Erythroblast (primary cell): ENCODE data around the gene EXD2.

Experiments used
- DNase-seq, 2 experiments: peaks; one replicate each; lab custom pipeline; 2025; lab: John Stamatoyannopoulos, UW
- GATA1 ChIP-seq: IDR thresholded peaks from 2 replicates; pipeline ENCODE4 v1.6.1; 2011; ENCODE audit warnings: low read depth, mild to moderate bottlenecking, control low read depth, low read length, moderate library complexity
- POLR2A ChIP-seq: IDR thresholded peaks from 2 replicates; pipeline ENCODE4 v1.6.1; 2011; ENCODE audit warnings: mild to moderate bottlenecking, low read length

Gene EXD2

DNA sequence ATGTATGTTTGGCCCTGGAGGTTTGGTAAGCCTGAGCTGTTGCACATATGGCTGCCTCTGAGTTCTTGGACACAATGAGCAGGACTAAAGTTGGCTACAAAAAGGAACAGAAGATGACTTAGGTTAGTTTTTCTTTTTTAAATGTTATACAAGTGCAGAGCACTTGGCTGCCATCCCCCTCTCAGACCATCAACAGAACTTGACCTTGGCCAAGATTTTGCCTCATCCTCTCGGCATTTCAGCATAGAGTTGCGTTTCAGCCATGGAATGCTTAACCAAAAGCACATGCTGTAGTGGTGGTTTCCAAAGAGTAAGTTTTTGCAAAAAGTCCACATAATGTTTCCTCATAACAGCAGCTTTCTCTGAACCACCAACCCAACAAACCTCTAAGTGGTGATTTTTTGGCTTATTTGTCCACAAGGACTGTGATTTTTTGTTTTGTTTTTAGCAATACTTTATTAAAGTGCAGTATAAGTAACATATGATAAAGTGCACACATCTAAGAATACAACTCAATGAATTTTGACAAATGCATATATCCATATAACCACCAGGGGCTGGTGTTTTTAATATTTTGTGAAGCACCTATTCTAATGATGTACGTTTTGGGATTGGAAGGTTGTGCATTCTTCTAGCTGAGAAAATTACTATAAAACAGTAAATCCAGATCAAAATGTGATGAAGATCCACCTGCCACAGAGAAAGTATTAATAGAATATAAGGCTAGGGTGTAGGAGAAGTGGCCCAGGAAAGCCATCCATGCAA, 56.6 kb downstream of the EXD2 start:
- DNase-seq, result no peak
- TF ChIP-seq POLR2A, result no peak
- no peak for TF ChIP-seq GATA1

DNA sequence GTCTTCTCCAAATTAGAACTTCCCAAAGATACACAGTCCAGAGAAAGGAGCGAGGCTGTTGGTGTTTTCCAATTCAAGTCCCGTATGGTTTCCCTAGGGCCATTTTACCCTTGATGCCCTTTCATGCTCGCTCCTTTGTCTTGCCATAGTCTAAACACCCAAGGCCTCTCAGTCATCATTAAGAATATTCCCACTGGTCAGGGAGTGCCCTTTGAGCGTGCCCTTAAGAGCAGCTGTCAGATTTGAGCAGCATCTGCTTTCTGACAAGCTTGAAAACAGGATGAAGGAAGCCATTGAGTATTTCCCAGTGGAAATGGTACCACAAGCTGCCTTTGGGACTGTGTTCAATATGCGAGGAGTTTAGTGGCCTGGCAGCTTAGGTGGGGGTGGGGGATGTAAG, 58.3 kb downstream of the EXD2 start:
- no peak for TF ChIP-seq POLR2A
- no peak for TF ChIP-seq GATA1
- no peak for DNase-seq

DNA sequence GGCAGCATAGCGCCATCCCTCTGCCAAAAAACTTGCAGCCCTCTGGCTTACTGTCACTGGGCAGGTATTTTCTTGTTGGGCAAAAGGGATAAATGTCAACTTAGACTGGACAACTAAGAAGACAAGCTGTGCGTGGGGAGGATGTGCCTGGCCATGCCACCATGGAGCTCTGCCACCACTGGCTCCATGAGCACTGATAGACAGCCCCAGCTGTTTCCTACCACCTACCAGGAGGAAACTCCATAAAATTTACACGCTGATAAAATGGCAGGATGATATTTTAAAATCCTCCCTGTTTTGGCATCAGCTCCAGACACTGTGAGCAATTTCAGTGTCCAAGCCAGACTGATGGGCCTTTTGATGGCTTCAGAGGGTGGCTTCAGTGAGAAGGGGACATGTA, 61.6 kb downstream of the EXD2 start:
- DNase-seq, result no peak
- TF ChIP-seq POLR2A (no peak), GATA1 (no peak)

DNA sequence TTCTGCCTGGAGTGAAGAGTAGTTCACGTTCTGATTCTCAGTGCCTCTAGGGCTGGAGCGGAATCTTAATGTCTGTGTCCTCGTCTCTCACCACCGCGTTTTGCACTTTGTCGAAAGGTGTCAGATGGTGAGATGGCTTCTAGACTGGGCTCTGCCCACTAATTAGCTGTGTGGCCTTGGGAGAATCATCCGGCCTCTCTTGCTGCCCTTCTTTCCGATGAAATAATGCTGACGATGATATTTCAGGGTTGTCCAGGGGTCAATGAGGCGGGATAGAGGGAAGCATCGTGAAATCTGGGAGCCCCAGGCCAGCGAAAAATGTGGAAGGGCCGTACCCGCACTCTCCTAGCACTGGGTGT, 67.8 kb downstream of the EXD2 start:
- TF ChIP-seq POLR2A (no peak), GATA1 (no peak)
- no peak for DNase-seq

DNA sequence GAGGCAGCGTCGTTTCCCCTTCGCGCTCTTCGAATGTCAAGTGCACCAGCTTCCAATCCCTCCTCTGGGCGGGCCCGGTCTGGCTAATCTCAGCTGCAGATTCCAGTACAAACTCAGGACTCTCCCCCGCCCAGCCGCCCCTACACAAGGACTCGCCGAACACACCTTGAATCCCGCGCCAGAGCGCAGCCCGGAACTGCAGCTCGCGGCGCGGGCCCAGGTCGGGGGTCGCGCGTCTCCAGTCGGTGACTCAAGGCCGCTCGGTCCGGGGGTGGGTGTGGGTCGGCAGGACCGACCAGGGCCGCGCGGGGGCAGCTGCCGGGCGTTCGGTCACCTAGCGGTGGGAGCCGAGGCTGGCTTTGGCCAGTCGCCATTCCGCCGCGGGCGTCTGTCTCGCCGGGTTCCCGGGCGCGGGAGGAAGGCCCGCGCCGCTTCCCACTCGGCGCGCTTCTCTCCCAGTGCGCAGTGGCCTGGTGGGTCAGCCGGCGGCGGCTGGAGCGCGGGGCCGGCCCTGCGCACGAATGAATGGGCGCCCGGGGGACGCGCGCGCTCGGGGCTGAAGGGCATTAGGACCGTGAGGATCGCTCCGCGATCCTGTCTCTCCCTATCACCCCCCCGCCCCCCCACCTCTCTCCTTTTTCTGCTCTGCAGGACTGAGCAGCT, 68.4 kb downstream of the EXD2 start, which contains the start of gene GALNT16:
Gene GALNT16 (plus strand): TSS at position 632 of the 663 bp plus-strand sequence. CDS start 133 bp downstream, outside the sequence.
- DNase-seq, result no peak

DNA sequence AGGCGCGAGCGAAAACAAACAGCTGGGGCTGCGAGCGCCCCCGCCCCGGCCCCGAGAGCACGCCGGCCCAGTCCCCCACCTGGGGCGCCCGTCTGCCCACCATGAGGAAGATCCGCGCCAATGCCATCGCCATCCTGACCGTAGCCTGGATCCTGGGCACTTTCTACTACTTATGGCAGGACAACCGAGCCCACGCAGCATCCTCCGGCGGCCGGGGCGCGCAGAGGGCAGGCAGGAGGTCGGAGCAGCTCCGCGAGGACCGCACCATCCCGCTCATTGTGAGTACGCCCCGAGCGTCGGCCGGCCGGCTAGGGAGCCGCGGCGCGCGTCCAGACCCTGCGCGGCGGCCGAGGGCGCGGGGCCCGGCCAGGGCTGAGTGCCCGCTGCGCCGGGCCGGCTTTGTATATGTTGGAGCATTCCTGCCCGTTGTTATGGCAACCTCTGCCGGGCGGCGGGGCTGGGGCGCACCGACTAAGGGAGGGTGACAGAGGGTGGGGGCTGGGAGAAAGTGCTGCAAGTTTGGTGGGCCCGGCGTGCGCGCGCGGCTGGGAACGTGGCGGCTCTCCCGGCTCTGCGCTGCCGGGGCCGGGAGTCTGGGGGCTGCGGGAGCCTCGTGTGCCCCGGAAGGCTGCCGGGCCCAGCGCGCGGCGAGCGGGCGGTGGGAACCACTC, 69.0 kb downstream of the EXD2 start:
- peak in 1 of 2 experiments; percentile 20 for DNase-seq

More for the DNA sequence above, 68.4 kb downstream of the EXD2 start, which contains the start of gene GALNT16:
- TF ChIP-seq GATA1, result no peak
- TF ChIP-seq POLR2A, result no peak

DNA sequence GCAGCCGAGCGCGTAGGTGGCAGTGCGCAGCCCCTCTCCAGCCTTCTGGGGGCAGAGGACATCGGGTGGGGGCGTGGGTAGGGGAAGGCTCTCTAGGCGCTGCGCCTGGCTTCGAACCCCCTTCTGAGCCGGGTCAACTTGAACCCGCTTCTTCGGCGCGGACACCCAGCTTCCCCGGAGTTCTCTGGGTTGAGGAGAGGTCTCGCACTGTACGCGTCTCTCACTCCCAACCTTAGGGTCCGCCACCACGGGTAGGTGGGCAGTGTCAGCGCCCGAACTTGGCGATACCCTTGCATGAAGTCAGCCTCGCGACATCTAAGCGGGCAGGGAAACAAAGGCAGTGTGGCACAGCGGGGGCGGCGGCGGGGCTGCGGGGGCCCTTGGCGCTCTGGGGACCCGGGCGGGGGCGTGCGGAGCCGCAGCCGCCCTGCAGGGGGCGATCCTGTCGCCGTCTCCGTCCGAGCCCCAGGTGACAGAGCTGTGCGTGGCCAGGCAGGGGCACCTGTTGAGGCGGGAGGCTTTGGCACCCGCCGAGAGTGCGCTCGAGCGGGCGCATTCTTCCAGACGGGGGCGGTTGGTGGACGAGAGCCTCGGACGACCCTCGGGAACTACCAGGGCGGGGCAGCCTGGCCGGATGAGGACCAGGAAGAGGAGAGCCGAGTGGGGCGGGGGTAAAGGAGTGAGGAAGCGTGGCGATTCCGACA, 69.7 kb downstream of the EXD2 start:
- TF ChIP-seq POLR2A (no peak), GATA1 (no peak)
- DNase-seq, result peak; percentile 10 to 13

More for the DNA sequence above, 69.0 kb downstream of the EXD2 start:
- no peak for TF ChIP-seq POLR2A
- no peak for TF ChIP-seq GATA1

DNA sequence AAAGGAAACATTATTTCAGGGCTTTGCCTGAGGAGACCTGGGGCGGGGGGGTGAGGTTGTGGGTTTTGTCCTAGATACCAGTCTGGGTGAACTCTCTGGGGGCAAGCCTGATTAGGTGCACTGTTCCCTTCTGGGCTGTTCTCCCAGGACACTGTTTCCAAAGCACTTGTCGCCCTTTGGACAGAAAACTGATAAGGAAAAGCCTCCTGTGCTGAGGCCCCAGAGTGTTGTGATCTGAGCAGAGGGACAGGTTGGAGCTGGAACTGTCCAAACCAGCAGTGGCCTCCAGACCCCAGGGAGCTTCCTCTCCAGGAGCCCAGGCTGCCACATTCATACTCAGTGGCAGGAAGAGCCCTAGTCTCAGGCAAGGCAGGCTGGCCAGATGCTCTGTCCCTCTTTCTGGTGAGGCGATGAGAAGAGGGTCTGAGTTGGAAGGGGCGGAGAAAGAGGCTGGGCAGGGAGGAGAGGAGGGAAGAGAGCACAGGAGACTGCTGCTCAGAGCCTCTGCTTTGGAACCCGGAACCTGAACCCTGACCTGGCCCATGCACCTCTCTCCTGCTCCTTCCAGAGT, 70.5 kb downstream of the EXD2 start:
- TF ChIP-seq POLR2A, result no peak
- TF ChIP-seq GATA1, result no peak
- no peak for DNase-seq

DNA sequence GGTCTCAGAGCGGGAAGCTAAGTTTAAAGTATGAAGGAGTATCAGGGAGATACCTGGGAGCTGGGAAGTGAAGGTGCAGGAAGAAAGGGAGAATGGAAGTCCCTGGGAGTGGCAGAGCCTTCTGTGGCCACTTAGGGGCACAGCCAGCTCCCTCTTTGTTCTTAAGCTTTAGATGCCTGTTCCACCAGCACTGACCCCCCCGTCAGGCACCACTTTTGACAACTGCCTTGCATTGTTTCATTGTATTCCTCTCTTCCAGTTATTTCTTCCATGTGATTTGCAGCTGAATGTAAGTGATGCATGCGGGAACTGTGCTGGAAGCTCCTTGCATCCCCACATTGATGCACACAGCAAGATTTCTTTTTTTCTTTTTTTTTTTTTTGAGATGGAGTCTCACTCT, 71.2 kb downstream of the EXD2 start:
- TF ChIP-seq POLR2A (no peak), GATA1 (no peak)
- DNase-seq, result no peak

DNA sequence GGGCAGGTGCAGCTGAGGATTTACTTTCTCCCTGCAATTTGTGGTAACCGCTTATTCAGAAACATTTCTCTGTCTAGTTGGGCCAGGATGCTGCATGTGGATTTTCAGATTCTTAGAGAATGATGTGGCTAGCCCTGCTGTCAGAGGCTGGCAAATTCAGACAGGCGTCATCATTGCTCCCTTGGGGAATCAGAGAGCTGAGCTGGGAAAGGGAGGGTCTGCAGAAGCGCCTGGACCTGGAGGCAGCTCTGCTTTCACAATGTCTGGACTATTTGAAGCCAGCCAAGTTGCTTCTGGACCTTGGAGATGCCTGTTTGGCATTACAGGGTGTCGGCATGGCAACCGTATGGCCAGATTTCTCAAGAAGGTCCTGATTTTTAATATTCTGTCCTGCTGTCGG, 72.1 kb downstream of the EXD2 start:
- DNase-seq, result no peak
- TF ChIP-seq POLR2A (no peak), GATA1 (no peak)

DNA sequence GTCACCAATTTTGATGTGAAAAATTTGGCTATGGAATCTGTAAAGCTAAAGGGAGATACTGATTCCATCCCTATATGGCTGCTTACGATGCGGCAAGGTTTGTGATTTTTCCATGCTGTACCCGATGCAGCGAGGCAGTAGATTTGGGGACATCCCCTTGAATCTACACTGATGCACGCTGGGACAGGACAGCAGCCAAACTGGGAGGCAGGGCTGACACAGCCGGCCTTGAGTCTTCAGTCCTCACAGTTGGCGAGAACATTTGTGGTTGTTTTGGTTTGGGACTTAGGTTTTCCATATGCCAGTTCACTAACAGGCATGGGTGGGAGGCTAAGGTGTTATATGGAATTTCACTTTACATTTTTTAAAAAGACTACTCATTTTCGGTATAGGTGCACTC, 72.5 kb downstream of the EXD2 start:
- DNase-seq, result no peak
- TF ChIP-seq GATA1 (no peak), POLR2A (no peak)

DNA sequence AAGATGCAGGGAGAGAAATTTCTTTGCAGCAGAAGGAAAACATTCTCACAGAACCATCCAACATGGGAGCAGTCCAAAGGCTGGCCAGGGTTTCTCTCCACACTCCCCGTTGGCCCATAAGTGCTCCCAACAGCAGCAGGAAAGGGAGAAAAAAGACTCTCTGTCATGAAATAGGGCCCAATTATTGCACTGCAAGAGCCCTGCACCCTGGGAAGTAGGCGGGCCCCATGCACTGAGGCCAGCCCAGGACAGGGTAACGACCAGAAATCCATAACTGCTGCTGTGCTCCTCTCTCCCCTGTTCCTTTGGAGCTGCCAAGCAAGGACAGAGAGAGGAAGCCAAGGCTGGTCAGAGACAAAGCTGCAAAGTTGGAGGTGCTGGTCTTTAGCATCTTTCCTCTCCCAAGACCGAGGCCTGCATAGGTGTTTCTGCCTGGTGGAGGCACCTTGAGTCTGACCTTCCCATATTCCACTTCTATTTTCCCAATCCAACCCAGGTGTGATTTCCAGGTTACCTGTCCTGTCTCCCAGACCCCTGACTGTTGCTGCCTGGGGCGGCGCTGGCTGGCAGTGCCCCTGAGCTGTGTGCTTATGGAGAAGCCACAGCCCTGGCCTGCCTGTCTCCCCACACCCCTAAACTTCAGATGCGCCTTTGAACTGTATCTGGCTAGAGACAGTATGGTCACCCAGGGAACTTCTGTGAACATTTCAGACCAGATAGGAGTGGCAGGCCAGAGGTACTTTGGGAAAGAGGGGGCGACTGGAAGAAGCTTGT, 75.5 kb downstream of the EXD2 start:
- no peak for DNase-seq
- TF ChIP-seq GATA1, result no peak
- no peak for TF ChIP-seq POLR2A
